Measurements from ENCODE around the gene ZNF593OS.

ZNF593OS gene

GRCh38 chr1:26171084-26172072 lies at the start of gene ZNF593OS:
ZNF593OS (minus strand) TSS chr1:26171832; CDS start chr1:26171661, 171 bp downstream.
- no peak for DNase-seq

DNA sequence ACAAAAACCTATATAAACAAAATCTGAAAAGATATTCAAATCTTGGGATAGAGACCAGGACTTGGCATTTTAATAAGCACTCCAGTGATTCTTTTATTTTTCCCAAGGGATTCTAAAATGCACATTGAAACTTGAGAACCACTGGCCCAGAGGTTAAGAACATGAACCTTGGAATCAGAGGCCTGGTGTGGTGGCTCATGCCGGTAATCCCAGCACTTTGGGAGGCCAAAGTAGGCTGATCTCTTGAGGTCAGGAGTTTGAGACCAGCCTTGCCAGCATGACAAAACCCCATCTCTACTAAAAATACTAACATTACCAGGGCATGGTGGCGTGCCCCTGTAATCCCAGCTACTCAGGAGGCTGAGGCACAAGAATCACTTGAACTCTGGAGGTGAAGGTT lies 49.5 kb upstream of the ZNF593OS start:
- no peak for DNase-seq

GRCh38 chr1:26220199-26220912 lies 48.7 kb upstream of the ZNF593OS start:
- no peak for DNase-seq

GRCh38 chr1:26218906-26219494 lies 47.4 kb upstream of the ZNF593OS start:
- DNase-seq, result no peak

DNA sequence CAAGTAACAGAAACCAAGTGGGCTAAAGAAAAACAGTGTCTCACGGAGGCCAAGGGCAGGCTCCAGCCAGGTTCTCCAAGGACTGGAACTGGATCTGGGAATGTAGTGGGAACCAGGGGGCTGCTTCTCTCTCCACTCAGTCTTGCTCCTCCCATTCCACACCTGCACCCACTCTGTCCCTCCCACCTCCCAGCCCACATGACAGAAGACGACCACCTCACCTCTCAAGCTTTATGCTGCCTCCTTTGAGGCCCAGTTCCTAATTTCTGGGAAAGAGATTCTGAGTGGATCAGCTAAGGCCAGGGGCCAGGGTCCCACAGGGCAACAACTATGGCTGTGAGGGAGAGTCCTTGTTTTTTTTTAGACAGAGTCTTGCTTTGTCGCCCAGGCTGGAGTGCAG lies 43.6 kb upstream of the ZNF593OS start:
- DNase-seq, result no peak

DNA sequence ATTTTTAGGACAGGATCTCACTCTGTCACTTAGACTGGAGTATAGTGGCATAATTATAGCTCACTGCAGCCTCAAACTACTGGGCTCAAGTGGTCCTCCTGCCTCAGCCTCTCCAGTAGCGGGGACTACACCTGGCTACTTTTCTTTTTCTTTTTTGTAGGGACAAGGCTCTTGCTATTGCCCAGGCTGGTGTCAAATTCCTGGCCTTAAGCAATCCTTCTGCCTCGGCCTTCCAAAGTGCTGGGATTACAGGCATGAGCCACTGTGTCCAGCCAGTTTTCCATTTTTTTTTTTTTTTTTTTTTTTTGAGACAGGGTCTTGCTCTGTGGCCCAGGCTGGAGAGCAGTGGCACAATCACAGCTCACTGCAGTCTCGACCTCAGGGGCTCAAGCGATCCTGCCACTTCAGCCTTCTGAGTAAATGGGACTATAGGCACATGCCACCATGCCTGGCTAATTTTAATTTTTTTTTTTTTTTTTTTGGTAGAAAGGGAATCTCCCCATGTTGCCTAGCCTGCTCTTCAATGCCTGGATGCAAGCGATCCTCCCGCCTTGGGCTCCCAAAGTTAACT lies 41.8 kb upstream of the ZNF593OS start:
- no peak for DNase-seq

- no peak for DNase-seq
These were observed 41.1 kb upstream of the ZNF593OS start for GRCh38 chr1:26212726-26213125.

GRCh38 chr1:26210147-26210870 lies 38.7 kb upstream of the ZNF593OS start:
- no peak for DNase-seq

DNA sequence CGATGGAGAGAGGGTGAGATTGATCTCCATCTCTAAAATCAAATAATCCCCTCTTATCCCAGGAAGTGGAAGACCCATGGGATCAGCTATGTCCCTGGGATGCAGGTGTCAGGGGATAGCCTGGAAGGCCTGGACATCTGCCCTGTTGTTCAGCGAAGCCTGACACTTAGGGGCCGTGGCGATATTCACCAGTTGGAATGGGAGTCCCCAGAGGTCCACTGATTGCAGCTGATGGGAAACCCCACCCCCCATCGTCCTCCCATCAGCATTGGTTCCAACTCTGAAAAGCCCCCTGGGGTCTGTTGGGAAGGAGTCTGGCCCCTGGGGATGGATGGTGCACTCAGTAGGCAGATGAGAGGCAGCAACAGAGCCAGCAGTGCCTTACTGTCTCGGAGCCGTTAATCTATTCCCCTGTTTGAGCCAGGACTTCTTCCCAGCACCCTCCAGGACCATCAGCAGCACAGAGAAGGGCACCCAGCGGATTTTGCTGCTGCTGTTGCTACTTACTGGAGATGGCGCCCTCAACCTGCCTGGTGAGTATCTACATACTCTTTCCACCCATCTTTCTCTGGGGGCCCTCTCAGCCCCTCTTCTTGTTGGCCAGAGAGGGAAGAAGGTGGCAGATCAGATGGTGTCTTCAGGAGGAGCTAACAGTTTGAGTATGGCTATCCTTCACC lies 32.1 kb upstream of the ZNF593OS start:
- DNase-seq, result no peak

GRCh38 chr1:26200413-26200812 lies 28.8 kb upstream of the ZNF593OS start:
- DNase-seq, result no peak

- DNase-seq, result no peak
These were observed 26.2 kb upstream of the ZNF593OS start for GRCh38 chr1:26197813-26198212.

DNA sequence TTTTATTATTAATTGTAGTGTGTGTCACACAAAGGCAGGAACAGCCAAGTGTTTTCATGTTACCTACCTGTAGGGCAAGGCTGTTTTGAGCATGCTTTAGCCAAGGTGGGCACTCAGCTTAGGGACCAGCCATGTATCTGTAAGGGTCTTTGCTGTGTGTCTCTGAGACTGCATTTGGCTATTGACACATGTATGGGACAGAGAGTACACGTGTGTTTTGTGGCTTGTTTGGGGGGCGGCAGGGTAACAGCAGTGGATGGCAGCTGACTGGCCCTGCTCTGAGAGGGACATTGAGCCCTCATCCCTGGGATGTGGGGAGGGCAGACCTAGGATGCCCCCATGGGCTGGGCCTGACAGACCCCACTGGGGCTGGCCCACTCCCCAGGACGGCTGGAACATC lies 25.7 kb upstream of the ZNF593OS start:
- no peak for DNase-seq

DNA sequence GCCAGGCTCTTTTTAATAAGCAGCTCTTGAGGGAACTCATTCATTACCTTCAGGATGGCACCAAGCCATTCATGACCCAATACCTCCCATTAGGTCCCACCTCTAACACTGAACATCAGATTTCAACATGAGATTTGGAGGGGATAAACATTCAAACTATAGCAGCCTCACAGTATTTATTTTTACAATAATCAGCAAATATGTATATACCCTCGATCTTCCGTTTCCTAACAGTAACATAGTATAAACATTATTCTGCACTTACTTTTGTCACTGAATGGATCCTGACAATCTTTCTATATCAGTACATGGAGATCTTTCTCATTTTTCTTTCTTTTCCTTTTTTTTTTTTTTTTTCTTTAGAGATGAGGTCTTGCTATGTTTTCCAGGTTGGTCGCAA lies 24.2 kb upstream of the ZNF593OS start:
- no peak for DNase-seq

DNA sequence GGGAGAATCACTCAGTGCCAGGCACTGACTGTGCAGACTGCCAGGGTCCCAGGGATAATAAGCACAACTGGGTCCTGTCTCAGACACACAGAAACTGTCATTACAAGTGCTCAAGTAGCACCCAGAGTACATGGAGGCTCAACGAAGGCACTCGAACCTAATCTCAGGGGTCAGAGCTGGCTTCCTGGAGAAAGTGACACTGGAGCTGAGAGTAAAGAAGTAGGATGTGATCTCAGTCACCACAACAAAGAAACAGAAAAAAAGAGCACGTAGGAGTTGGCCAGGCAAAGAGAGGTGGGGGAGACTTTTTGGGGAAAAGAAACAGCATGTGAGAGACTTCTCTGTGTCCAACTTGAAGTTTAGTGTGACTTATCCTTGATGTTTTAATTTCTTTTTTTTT lies 20.1 kb upstream of the ZNF593OS start:
- DNase-seq, result no peak

DNA sequence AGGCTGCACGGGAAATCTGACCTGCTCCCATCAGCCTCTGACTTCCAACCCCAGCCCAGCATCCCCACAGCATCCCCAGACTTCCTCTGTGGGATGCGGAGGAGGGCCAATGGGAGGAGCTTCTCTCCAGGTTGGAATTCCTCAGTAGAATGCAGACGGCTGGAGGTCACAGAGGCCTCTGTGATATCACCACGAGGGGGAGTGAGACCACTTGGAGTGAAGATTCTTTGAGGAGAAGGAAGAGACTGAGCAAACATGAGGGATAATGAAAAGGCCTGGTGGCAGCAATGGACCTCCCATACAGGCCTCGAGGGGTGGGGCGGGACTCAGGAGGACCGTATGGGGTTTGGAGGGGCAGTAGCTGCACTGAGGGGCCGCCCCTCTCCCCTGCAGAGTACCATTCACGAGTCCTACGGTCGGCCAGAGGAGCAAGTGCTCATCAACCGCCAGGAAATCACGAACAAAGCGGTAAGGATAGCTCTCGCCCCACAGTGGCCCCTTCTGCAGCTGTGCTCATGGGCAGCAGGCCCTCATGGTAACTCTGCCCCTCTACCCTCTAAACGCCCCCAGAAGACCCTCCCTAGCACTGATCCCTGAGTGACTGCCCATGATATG lies 18.8 kb upstream of the ZNF593OS start, which contains the start of gene CATSPER4:
Gene CATSPER4 (plus strand): TSS at position 230 of the 615 bp plus-strand sequence. CDS start 26 bp downstream, at position 256.
- no peak for DNase-seq

DNA sequence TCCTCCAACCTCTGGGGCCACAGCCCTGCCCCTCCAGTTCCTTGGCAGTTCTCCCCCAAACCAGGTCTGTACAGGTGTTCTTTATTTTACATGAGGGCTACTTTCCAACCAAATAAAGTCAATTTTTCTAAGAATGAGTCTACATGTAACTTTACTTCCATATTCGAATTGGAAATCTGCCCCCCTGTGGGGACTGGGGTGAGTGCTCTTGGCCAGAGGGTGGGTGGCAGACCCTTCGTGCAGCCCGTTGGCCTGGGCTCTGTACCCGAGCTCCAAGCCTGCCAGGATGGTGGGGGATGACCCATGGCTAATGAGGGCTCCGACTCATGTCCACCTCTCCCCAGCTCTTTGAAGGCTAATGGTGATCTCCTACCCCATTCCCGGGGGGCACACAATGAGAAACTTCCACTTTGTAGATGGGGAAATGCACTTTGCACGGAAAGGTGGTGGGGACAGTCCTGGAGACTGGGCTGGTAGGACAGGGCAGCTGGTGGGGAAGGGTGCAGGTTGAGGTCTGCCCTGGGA lies 18.2 kb upstream of the ZNF593OS start:
- no peak for DNase-seq

DNA sequence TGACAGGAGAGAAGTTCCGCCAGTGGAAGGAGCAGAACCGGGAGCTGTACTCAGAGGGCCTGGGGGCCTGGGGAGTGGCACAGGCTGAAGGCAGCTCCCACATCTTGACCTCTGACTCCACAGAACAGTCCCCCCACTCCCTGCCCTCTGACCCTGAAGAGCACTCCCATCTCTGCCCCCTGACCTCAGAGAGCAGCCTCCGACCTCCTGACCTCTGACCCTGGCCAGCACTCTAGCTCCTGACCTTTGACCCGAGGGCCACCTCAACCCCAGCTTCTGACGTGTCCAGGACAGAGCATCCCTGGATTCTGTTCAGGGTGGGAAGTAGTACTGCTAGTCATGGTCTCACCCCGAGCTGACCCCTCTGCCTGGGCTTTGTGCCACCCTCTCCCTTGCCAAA lies 17.7 kb upstream of the ZNF593OS start:
- DNase-seq, result no peak

GRCh38 chr1:26188477-26188876 lies 16.8 kb upstream of the ZNF593OS start:
- DNase-seq, result no peak

GRCh38 chr1:26187882-26188281 lies 16.2 kb upstream of the ZNF593OS start:
- DNase-seq, result no peak

DNA sequence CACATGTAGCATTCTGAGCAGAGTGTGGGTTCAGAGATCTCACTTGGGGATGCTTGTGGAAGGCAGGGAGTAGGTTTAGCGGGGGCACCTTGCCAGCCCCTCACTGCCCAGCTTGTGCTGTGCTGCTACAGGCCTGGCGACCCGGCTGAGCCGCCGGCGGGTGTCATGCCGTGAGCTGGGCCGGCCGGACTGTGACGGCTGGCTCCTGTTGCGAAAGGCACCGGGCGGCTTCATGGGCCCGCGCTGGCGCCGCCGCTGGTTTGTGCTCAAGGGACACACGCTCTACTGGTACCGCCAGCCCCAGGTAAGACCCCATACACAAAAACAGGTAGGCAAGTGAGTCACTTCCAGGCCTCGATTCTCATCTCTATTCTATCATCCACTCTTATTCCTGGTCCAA lies 13.3 kb upstream of the ZNF593OS start:
- DNase-seq, result no peak

DNA sequence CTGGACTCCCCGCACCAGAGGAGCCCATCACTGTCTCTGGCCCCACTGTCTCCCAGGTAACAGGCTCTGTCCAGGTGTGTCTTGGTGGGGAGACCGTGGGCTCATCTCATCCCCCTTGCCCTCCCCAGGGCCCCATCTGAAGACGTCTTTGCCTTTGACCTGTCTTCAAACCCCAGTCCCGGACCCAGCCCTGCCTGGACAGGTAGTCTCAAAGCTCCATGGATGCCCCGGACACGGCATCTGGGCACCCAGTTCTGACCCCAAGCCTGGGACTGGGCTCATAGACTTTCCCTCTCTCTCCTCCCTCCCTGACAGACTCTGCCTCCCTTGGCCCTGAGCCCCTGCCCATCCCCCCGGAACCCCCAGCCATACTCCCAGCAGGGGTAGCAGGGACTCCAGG lies 12.5 kb upstream of the ZNF593OS start:
- no peak for DNase-seq

All from NCI-H2029 (cell line).